BLaER1 (cell line): ENCODE results near the gene SALL1.

Source experiments
- H3K27ac ChIP-seq: shearing (Covaris generic); formaldehyde crosslinking; 2 replicates; pipeline ENCODE4 v1.8.1; 2022
- H3K27me3 ChIP-seq: shearing (Covaris generic); formaldehyde crosslinking; 2 replicates; pipeline ENCODE4 v1.8.1; 2022
- H3K36me3 ChIP-seq: shearing (Covaris generic); formaldehyde crosslinking; 2 replicates; pipeline ENCODE4 v1.8.1; 2022
- H3K4me1 ChIP-seq: shearing (Covaris generic); formaldehyde crosslinking; 2 replicates; pipeline ENCODE4 v1.8.1; 2022
- H3K4me2 ChIP-seq: shearing (Covaris generic); formaldehyde crosslinking; 2 replicates; pipeline ENCODE4 v1.8.1; 2022
- H3K4me3 ChIP-seq: shearing (Covaris generic); formaldehyde crosslinking; 2 replicates; pipeline ENCODE4 v1.8.1; 2022
- H3K9ac ChIP-seq: shearing (Covaris generic); formaldehyde crosslinking; 2 replicates; pipeline ENCODE4 v1.8.1; 2022
- H3K9me3 ChIP-seq: shearing (Covaris generic); formaldehyde crosslinking; 2 replicates; pipeline ENCODE4 v1.8.1; 2022
- H4K20me1 ChIP-seq: shearing (Covaris generic); formaldehyde crosslinking; 2 replicates; pipeline ENCODE4 v1.8.1; 2022
- Cebpa-rat ChIP-seq: shearing (Covaris generic); IDR thresholded peaks from 2 replicates; pipeline ENCODE4 v1.8.1; 2022

SALL1 gene

DNA sequence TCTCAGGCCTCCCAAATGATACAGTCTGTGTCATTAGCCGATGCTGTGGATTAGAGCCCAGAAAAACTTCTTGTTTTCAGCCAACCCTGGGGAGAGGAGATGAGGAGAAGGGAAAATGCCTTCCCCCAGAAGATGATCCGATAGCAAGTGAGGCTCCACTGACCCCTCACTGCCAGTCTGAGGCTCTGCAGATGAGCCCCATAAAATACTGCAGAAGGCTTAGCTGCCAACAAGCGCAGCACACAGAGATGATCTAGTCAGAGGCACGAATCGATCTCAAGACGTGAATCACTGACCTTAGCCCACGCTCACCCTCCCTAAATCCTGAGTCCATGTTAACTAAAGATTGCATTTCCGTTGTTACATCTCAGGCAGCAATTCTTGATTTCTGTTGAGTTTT lies 31.5 kb downstream of the SALL1 start:
- no peak for TF ChIP-seq Cebpa-rat
- Histone ChIP-seq H3K9me3 (no peaks in the 10 kb centered on the region), H3K36me3 (no peaks in the 10 kb centered on the region), H3K27ac (no peak overlapping the region), H3K27me3 (peaks cover 14% of the 10 kb centered on the region), H3K4me3 (no peak overlapping the region), H3K9ac (no peak overlapping the region), H4K20me1 (no peaks in the 10 kb centered on the region), H3K4me1 (peaks cover 5% of the 10 kb centered on the region), H3K4me2 (no peak overlapping the region)

GRCh38 chr16:51116353-51116752 lies 34.7 kb downstream of the SALL1 start:
- no peaks in the 10 kb centered on the region; the same call in 1 of the 2 replicates for H4K20me1 ChIP-seq
- no peak overlapping the region for H3K4me2 ChIP-seq
- TF ChIP-seq Cebpa-rat = no peak
- no peaks in the 10 kb centered on the region for H3K9me3 ChIP-seq
- H3K36me3 ChIP-seq = no peaks in the 10 kb centered on the region
- no peak overlapping the region for H3K4me3 ChIP-seq
- no peak overlapping the region for H3K27ac ChIP-seq
- H3K27me3 ChIP-seq = peaks cover 46% of the 10 kb centered on the region
- H3K9ac ChIP-seq = no peak overlapping the region
- peaks cover 15% of the 10 kb centered on the region for H3K4me1 ChIP-seq

DNA sequence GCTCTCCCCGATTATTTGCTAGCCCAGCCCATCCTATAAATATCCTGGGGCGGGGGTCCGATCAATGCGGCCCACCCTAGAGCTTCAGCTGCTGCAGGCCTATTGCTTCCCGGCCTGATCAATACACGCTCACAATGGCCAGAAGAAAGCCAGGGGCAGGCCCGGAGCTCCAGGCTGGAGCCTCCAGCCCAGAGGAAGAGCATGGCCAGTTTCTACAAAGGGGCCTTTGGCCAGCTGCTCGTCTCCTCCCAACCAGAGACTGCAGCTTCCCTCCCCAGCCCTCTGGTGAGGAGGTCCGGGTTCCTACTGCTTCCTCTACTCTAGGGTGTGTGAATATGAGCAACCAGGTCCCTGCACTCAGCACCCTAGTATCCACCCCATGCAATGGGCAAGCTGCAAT lies 36.7 kb downstream of the SALL1 start:
- H3K9me3 ChIP-seq = no peaks in the 10 kb centered on the region
- peaks cover 47% of the 10 kb centered on the region for H3K27me3 ChIP-seq
- H3K36me3 ChIP-seq = no peaks in the 10 kb centered on the region
- H3K4me1 ChIP-seq = peaks cover 10% of the 10 kb centered on the region
- H4K20me1 ChIP-seq = no peaks in the 10 kb centered on the region; the same call in 1 of the 2 replicates
- no peak overlapping the region for H3K27ac ChIP-seq
- no peak overlapping the region for H3K4me3 ChIP-seq
- no peak for TF ChIP-seq Cebpa-rat
- no peak overlapping the region for H3K4me2 ChIP-seq
- no peak overlapping the region for H3K9ac ChIP-seq

GRCh38 chr16:51113236-51114125 lies 37.6 kb downstream of the SALL1 start:
- peaks cover 47% of the 10 kb centered on the region for H3K27me3 ChIP-seq
- H3K36me3 ChIP-seq = no peaks in the 10 kb centered on the region
- peak overlapping the region; percentile 45 for H3K4me3 ChIP-seq
- no peaks in the 10 kb centered on the region for H3K9me3 ChIP-seq
- H4K20me1 ChIP-seq = no peaks in the 10 kb centered on the region; the same call in 1 of the 2 replicates
- TF ChIP-seq Cebpa-rat = no peak
- no peak overlapping the region for H3K27ac ChIP-seq
- H3K4me2 ChIP-seq = peak overlapping the region; percentile 78
- H3K4me1 ChIP-seq = peaks cover 10% of the 10 kb centered on the region
- no peak overlapping the region for H3K9ac ChIP-seq

- Histone ChIP-seq H3K4me1 (peaks cover 10% of the 10 kb centered on the region), H3K4me3 (no peak overlapping the region), H4K20me1 (no peaks in the 10 kb centered on the region; the same call in 1 of the 2 replicates), H3K36me3 (no peaks in the 10 kb centered on the region), H3K9me3 (no peaks in the 10 kb centered on the region), H3K4me2 (no peak overlapping the region), H3K27me3 (peaks cover 47% of the 10 kb centered on the region), H3K9ac (no peak overlapping the region), H3K27ac (no peak overlapping the region)
- no peak for TF ChIP-seq Cebpa-rat
These were observed 38.7 kb downstream of the SALL1 start for GRCh38 chr16:51112323-51112722.

DNA sequence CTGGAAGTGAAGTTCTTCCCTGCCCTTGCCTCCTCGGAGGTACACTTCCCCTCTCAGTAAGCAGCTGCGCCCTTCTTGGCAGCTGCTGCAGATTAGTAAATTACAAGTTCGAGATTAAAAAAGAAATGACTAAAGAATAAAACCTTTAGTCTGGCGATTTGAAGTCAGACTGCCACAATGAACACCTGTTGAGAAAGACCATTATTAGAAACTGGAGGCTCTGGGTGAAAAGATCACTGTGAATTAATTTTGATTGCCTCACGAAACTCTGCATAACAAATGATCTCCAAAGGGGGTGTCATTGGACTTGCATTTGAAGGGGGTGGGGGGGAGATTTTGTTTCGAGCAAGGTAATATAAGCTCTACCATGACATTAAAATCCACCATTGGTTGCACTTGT lies 39.3 kb downstream of the SALL1 start:
- no peaks in the 10 kb centered on the region for H3K9me3 ChIP-seq
- no peaks in the 10 kb centered on the region; the same call in 1 of the 2 replicates for H4K20me1 ChIP-seq
- no peak overlapping the region for H3K9ac ChIP-seq
- H3K4me1 ChIP-seq = peaks cover 10% of the 10 kb centered on the region
- H3K4me2 ChIP-seq = no peak overlapping the region
- H3K27ac ChIP-seq = no peak overlapping the region
- no peak overlapping the region for H3K4me3 ChIP-seq
- no peaks in the 10 kb centered on the region for H3K36me3 ChIP-seq
- TF ChIP-seq Cebpa-rat = no peak
- peaks cover 47% of the 10 kb centered on the region for H3K27me3 ChIP-seq

DNA sequence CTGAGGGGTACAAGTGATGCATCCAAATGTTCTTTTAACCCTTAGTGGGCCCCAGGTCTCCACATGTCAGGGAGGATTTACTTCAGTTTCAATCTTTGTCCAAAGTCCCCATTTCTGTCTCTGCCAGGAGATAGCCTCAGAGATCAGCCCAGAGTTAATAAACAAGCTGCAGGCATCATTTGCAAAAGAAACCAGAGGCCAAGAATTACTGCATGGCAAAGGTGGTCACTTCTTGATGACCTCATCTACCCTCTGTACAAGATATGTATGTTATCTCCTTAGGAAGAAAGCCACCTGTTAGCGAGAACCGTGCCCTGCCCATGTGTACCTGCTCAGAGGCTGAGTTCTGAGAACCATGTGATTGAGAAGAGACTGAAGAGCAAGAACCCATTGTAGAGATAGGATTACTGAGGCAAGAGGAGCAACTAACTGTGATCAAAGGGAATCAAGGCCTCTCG lies 40.3 kb downstream of the SALL1 start:
- Histone ChIP-seq H3K27ac (no peak overlapping the region), H3K4me1 (peaks cover 10% of the 10 kb centered on the region), H3K36me3 (no peaks in the 10 kb centered on the region), H3K4me3 (no peak overlapping the region), H3K27me3 (peaks cover 44% of the 10 kb centered on the region), H4K20me1 (no peaks in the 10 kb centered on the region; the same call in 1 of the 2 replicates), H3K4me2 (no peak overlapping the region), H3K9ac (no peak overlapping the region), H3K9me3 (no peaks in the 10 kb centered on the region)
- no peak for TF ChIP-seq Cebpa-rat

- TF ChIP-seq Cebpa-rat = no peak
- Histone ChIP-seq H3K36me3 (no peaks in the 10 kb centered on the region), H3K4me2 (no peak overlapping the region), H3K4me3 (no peak overlapping the region), H3K9ac (no peak overlapping the region), H3K27ac (no peak overlapping the region), H3K27me3 (peaks cover 29% of the 10 kb centered on the region), H3K9me3 (no peaks in the 10 kb centered on the region), H4K20me1 (no peaks in the 10 kb centered on the region; the same call in 1 of the 2 replicates), H3K4me1 (peaks cover 10% of the 10 kb centered on the region)
These were observed 41.9 kb downstream of the SALL1 start for GRCh38 chr16:51109173-51109572.

GRCh38 chr16:51107742-51108141 lies 43.3 kb downstream of the SALL1 start:
- no peaks in the 10 kb centered on the region for H3K9me3 ChIP-seq
- H3K4me1 ChIP-seq = no peaks in the 10 kb centered on the region
- H3K36me3 ChIP-seq = no peaks in the 10 kb centered on the region
- no peak overlapping the region for H3K4me3 ChIP-seq
- H3K4me2 ChIP-seq = no peak overlapping the region
- H3K27ac ChIP-seq = no peak overlapping the region
- TF ChIP-seq Cebpa-rat = no peak
- H3K27me3 ChIP-seq = peaks cover 14% of the 10 kb centered on the region
- no peak overlapping the region for H3K9ac ChIP-seq
- H4K20me1 ChIP-seq = no peaks in the 10 kb centered on the region; the same call in 1 of the 2 replicates

- no peak overlapping the region for H3K4me3 ChIP-seq
These were observed 44.5 kb downstream of the SALL1 start for GRCh38 chr16:51106535-51106934.

More at GRCh38 chr16:51106535-51106934, 44.5 kb downstream of the SALL1 start:
- no peaks in the 10 kb centered on the region for H3K4me1 ChIP-seq
- TF ChIP-seq Cebpa-rat = no peak
- no peaks in the 10 kb centered on the region for H3K36me3 ChIP-seq
- H4K20me1 ChIP-seq = no peaks in the 10 kb centered on the region
- no peak overlapping the region for H3K27ac ChIP-seq
- peaks cover 2% of the 10 kb centered on the region; the same call in 1 of the 2 replicates for H3K27me3 ChIP-seq
- no peak overlapping the region for H3K4me2 ChIP-seq
- H3K9me3 ChIP-seq = no peaks in the 10 kb centered on the region
- no peak overlapping the region for H3K9ac ChIP-seq
